ENCODE results near the gene SCN3B.

The SCN3B gene

DNA sequence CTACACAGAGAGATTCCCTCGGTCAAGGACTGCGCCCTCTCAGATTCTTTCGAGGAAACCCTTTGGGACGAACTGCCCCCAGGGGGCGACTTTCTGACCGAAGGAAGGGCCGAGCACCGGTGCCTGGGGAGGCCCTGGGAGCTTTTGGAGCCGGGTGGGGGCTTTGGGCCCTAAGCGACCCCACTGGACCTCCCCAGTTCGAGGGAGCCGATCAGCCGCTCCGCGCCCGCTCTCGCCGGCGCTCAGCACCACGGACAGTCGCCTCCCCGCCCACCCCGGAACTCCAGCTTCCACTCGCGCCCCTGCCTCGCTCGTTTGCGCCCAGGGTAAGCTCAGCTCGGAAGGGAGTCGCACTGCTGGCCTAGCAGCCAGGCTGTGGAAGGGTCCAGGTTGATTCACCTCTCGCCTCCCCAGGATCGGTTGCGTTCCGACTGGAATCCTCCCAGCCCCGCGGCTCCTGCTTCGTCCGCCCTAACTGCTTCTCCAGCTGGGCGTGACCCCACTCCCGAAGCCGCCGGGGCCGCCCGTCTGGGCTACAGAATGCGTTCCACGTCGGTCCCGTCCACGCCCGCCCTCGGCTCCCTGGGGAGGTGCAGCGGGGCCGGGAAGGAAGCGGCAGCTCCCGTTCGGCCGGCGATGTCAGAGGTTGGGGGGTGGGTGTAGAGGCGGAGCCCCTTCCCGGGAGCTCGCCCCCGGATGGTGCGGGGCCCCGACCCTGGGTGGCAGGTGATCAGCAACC lies 428 bp downstream of the SCN3B start:
- DNase-seq (ENCODE audit: low read depth), result peak; percentile 63

DNA sequence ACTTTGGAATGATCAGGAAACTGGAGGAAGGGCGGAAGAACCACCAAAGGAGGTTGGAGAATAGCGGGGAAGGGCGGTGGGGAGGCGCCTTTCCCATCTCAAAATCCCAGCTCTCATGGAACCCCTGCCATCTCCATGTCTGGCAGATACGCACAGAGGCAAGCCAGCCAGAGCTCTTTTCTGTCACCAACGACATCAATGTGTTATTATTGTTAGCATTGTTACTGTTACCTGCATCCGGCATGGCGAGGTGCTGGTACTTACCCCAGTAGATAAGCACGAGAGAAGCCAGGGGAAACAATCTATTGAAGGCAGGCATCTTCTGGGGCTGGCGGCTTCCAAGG lies 969 bp downstream of the SCN3B start:
- no peak for DNase-seq (ENCODE audit: low read depth)

DNA sequence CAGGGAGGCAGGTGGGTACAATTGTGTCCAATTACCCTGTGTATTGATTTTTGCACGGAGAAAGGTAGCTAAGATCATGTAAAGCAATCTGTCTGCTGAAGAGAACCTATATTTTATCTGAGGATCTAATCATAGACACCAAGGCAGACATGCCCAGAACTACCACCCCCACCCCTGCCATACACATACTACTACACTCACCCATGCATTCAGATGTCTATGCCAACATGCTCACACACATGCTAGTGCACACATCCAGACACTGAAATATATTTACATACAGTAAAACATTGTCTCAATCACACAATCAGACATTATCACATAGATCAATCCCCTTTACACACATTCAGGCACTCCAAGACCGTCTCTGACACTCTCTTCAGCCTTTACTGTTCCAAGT lies 1.8 kb downstream of the SCN3B start:
- no peak for DNase-seq (ENCODE audit: low read depth)

DNA sequence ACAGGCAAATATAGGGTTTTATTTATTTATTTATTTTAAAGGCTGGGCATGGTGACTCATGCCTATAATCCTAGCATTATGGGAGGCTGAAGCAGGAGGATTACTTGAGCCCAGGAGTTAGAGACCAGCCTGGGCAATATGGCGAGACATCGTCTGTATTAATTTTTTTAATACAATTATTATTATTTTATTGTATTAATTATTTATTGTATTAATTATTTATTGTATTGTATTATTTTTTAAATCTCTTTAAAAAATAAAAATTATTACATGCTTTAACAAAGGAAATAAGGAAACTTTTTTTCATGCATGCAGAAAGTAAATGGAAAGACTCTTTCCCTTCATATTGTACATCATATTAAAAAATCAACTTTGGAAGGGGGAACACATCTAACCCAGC lies 3.5 kb downstream of the SCN3B start:
- DNase-seq (ENCODE audit: low read depth), result no peak

DNA sequence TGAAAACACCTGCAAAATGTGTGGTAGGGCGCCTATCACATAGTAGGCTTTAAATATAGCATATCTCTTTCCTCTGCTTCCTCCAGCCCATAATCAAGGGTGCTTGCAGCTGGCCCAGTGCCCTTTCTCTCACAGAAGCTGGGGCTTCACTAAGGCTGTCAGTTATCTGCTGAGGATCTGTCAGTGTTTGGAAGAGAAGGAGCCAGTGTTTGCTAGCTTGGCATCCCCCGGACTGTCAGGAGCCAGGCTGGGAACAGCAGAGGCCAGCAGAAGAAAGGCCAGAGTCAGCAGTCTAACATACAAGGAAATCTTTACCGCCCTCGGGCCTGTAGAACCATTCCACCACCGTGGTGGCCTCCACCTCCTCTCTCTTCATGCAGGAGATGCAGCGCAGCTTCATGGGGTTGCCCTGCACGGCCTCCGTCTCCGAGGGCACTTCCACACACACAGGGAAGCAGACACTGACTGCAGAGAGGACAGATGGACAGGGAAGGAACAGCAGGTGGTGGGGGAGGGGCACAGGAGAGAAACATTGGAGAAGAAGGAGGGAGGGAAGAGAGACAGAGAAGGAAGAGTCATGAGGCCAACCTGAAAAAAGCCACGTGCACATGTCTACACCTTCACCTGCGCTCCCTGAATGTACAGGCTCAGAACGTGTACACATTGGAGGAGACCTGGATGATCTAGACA lies 9.0 kb downstream of the SCN3B start:
- DNase-seq (ENCODE audit: low read depth), result no peak

DNA sequence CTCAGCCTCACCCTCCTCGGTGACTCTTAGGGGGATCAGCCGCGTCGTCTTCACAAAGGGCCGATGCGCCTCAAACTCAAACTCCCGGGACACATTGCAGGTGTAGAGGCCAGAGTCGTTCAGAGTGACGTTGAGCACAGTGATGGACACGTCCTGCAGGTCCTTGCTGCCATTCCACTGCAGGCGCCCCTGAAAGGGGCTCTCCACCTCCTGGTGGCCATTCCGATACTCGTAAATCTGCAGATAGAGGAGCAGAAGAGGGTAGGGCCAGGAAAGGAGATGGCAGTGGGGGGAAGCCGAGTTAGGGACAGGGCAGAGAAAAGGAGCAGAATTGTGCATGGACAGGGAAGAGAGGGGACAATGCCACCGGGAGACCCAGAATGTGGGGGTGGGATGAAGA lies 12.0 kb downstream of the SCN3B start:
- no peak for DNase-seq (ENCODE audit: low read depth)

DNA sequence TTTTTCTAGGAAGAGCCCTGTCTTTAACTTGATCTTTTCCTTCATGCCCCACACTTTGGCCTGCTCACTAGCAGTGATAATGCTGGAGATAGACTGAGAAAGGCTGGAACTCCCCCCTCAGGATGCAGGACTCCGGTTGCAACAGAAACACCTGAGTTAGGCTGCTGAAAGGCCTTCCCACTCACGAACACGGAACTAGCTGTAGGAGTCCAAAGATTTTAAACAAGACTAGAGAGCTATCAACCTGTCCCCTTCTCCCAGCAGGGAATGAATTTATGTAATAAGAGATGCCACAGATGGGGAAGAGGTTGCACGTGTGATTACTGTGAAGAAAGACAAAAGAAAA lies 13.0 kb downstream of the SCN3B start:
- no peak for DNase-seq (ENCODE audit: low read depth)

DNA sequence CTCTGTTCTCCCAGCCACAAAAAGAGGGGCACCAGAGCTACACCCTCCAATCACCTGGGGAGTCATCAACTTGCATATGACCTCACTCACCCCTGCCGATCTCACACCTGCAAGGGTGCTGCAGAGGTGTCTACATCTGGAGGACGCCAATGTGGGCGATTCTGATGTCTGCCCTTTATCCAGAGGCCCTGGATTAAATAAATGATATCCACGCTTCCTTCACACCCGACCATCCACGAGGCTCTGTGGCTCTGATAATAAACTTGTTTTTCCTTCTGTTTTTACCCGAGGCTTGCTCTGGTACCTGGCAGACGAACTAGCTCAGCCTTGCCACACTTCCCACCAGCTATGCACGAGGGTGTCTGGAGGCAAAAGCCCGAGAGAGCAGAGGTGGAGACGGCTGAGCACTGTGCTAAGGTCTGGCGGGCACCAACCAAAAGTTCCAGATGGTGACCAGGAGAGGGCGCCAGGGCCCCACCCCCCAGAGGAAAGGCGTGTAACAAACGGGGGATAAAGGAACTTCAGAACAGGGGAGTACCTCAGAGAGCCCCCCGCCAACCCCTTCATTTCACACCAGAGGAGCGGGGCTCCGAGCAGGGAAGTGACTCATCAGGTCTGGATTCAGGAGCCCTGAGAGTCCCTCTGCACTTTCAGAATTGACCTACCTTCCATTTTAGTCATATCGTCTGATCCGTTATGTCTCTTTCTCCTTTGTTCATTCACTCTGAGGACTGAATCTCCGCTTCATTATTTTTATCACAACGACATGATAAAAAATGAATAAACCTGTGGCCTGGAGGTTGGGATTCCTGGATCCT lies 13.5 kb downstream of the SCN3B start:
- peak; percentile 40 for DNase-seq (ENCODE audit: low read depth)

DNA sequence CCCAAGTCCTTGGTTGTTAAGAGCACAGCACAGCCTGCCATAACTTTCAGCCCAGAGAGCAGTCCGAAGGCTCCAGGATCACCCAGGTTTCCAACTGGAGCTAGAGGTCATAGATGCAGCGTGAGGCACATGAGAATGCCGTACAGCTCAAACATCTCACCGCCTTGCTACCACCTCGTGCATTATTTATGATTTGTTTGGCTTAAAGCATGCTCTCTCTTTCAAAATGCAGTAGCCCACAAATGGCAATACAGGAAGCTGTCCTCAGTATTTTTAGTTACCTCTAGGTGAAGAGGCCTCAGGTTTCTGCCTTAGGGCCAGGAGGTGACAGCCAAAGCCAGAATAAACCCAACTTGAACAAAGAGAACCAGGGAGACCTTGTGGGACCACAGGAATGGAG lies 14.4 kb downstream of the SCN3B start:
- DNase-seq (ENCODE audit: low read depth), result no peak

DNA sequence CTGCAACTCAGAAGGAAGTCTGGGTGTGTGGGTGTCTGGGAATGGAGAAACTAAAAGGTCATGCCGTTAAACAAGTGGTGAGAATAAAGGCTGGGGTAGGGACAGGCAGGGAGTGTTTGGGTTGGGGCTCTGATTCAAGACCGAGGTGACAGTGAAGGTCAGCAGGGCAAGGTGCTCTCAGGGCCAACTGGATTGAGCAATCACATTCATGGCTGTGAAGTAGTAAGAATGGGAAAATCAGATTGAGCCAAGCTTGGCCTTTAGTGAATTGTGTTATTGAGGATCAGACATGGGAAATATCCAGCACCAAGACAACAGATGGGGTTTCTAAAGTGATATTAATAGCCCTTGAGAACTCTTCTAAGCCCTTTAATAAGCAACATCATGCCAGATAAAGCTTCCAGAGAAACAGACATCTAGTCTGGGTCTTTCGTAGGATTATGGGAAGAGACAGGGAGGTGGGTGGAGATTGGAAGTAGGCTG lies 24.3 kb downstream of the SCN3B start:
- DNase-seq (ENCODE audit: low read depth), result no peak

DNA sequence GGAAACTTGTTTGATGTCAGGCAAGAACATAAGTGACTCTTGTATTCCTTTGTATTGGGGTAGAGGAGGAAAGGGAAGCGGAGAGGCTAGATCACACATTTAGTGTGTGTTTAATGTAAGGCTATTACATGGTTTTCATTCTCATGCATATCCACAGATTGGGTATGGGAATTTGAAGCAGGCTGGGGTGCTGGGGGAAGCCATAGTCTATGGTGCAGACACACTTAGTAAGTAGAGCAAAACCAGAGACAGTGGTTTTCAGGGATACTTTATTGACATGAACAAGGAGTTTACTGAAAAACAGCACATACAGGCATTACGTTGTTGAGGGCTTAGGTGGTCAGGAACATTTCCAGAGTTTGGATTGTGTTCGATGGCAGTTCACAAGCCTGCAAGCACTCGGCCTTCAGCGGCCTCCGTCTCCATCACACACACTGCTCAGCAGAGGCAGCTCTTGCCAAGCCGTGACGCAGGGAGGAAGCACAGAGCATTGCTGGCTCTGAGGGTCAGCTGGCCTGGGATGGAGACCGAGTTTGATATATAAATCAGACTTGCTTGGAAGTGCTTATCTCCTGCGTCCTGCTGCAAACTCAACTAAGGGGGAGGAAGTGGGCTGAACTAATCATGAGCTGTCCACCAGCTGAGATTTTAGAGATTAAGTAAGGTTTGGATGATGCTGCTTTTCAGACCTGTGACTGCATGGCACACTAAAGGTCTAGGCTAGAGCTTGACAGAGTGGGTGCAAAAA lies 25.3 kb downstream of the SCN3B start:
- DNase-seq (ENCODE audit: low read depth), result peak; percentile 32

DNA sequence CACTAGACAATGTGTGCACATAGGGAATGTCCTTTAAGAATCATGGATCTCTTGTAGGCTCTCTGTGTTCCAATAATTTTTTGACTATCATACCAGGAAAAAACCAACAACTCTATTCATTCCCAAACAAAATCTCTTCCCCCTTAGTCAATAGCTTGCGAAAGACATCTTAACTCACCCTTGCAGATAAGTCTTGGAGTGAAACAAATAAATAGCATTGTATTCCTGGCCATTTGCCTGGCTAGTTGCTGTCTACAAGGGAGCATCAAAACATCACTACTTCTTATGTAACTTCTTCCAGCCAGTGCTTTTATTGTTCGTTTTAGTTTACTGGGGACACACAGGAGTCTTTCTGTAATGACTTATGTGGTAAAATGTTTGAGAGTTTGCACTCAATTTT lies 29.4 kb downstream of the SCN3B start:
- peak; percentile 34 for DNase-seq (ENCODE audit: low read depth)

DNA sequence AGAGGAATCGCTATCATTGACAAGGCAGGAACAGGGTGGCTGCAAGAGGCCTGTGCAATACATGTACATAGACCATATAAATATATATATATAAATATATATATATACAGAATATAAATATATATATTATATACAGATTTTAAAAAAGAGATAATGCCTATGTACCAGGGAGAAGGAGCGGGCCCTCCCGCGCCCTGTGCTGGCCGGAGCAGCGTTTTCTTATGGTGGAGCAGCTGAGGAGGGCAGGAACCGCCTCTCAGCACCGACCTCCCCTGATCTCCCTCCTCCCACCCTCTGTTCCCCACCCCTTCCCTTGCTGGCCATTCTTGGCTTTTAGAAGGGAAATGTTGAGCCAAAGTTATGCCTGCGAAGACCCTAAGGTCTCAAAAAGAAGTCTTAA lies 31.8 kb downstream of the SCN3B start:
- no peak for DNase-seq (ENCODE audit: low read depth)

DNA sequence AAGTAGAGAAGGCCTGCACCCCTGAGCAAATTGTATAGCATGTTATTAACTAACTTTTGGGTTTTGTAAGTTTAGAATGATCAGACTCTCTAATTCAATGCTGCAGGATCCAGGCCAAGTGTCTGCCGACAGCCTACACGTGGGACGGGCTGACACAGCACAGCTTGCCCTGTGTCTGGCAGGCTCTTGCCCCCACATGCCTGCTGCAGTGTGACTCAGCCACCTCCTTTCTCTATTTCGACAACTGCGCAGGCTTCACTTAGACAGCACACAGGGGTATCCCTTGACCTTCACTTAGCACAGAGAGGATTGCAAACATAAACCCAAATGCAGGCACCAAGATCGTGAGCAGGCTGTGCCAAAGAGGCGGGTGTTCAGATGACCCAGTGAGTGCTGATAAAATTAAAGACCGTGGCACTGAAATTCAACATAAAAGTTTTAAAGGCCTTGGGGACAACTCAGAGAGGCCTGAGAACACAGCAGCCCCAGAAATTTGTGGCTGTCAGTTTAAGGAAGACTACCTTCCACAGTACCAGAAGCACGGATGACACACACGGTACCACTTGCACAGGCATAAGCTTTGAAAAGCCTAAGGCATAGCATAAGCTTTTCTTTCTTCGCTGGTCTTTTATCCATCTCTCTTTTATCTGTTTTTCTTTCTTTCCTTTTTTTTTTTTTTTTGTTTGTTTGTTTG lies 37.8 kb downstream of the SCN3B start:
- peak; percentile 42 for DNase-seq (ENCODE audit: low read depth)

DNA sequence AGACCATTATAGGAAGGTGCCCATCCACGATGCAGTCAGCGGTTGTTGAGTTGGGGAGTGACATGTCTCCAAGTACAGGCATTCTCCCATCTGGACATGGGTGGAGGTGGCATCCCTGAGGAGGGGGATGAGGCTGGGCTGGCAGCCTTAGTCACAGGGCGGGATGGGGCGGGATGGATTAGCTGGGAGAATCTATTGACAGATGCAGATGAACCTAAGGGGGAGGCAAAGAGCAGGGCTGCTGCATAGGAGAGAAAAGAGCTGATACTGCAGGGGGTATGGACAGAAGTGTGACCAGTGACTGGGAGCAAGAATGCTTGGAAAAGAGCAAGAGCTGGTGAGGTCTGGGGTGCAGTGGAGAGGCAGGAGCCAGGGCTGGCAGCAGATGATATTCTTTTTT lies 42.7 kb downstream of the SCN3B start:
- no peak for DNase-seq (ENCODE audit: low read depth)

DNA sequence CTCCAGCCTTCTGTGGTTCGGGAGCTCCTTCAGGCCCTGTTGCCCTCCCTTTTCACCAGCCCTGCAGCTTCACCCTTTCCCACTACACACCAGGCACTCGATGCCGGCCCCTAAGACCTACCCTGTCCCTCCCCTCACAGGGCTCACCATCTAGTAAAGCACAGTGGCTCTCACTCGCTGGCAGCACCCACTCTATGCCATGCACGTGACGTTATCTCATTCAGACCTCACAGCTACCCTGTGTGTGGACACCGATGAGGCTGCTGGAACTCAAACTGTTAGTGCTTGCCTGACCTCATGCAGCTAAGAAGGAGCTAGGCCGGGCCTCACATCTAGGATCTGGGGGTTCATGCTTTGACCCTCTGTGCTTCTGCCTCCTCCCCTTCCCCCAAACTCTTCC lies 45.5 kb downstream of the SCN3B start:
- DNase-seq (ENCODE audit: low read depth), result no peak

DNA sequence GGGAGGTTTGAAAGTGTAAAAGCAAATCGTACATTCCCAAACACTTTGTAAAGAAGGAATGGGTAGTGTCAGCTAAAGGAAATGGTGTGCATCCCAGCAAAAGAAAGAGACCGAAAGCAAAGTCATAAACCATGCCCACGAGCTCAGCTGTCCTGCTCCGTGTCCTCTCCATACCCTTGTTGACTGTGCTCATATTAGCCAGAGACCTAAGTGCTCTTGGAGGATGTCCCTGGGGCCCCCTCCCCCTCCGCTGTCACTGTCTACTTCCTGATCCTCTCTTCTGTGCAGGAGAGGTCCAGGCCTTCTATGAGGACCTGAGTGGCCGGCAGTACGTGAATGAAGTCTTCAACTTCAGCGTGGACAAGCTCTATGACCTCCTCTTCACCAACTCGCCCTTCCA lies 46.1 kb downstream of the SCN3B start:
- no peak for DNase-seq (ENCODE audit: low read depth)

DNA sequence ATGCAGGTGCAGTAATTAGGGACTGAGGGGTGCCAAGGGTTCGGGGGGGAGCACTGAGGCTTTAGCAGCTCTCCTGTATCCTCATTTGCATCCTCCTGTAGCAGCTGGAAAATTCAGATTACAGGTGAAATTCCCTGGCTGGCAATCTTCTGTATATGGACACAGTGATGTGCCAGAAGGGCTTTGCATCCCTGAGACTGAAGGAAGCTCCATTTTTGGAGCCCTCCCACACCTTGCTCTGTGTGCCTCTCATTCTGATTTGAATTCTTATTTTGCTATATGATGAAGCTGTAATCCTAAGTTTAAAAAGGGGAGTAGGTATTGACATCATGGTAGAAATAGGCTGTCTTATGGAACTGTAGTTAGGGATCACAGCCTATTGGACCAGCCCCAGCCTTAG lies 46.6 kb downstream of the SCN3B start:
- no peak for DNase-seq (ENCODE audit: low read depth)

DNA sequence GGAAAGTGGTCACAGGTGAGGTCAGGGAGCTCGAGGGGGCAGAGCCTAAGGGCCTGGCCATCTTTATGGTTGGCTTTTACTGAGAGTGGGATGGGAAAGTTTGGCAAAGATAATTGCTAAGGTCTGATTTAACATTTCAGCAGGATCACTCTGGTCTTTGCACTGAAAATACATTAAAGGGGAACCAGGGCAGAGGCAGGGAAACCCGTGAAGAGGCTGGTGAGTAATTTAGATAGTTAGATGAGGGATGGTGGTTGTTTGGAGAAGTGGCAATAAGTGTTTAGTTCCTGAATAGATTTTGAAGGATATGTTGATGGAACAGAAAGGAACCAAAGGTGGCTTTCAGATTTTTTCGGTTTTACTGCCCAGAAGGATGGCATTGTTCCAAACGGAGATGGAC lies 50.8 kb downstream of the SCN3B start:
- no peak for DNase-seq (ENCODE audit: low read depth)

DNA sequence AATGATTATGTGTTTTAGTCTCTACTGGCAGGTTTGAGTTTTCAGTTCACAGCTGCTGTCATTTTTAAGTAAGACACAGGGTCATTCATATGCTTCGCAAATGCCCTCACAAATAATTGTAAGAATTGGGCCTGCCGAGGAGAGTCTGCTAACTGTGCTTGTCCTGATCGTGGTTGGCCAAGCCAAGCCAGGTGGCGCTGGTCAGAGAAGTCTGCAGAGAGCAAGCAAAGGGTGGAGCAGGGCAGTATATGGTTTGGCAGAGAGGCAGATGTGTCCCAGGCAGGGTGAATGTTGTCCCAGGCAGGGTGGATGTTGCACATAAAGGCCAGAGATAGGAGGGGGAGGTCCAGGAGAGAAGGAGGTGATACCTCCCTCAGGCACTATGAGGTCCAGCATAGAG lies 52.7 kb downstream of the SCN3B start:
- DNase-seq (ENCODE audit: low read depth), result no peak

DNA sequence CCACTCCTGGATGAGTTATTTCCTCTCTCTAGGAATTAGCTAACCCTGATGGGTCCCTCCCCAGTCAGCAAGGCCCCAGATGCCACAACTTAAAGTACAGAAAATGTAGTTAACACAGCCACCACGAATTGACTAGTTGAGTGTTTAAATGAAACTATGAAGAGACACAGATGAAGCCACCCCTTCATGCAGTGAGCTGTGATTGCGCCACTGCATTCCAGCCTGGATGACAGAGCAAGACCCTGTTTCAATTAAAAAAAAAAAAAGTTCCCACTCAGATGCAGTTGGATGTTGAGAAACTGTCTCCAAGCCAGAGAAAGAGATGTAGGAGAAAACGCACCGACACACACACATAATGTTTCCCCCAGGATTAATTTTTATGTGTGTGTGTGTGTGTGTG lies 53.3 kb downstream of the SCN3B start:
- peak; percentile 55 for DNase-seq (ENCODE audit: low read depth)

DNA sequence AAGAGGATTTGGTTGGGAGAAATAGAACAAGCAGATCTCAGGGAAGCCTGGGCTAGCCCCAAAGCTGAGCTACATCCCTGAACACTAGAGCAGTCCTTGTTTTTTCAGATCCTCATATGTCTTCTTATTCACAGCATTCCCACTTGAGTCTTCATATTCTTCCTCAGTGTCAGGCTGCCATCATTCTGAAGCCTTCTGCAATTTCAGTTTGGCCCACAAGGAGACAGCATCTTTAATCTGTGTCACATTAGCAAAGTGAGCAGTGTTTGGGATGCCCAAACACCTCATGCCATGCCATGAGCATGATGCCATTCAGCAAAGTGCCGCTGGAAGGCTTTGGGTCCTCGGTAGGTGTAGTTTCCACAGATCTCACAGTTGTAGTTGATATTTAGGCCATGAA lies 56.6 kb downstream of the SCN3B start:
- DNase-seq (ENCODE audit: low read depth), result no peak

All from iris pigment epithelial cell (primary cell).